Tibial artery (tissue), 4 donors: ENCODE data around the gene CD53.
"Not testable (repeated sequence)": the region's sequence is repeated elsewhere in the genome, so short reads cannot be mapped to it uniquely, and the experiment has no call there.

Experiments
- DNase-seq, 2 donors: peaks; one replicate each; pipeline ENCODE4 v3.0.0-alpha.2; 2019
- H3K27ac ChIP-seq, 2 donors: fragments of 200-600 bp; sonication (generic) in 1 of 2; 1 replicate in 1 of 2; 2 replicates in 1 of 2; pipeline ENCODE4 v1.5.1; 2018 to 2019; ENCODE audit warnings: mild to moderate bottlenecking in 1 of 2
- H3K27me3 ChIP-seq, 2 donors: fragments of 200-600 bp; sonication (generic) in 1 of 2; one replicate each; pipeline versions ENCODE4 v1.5.1 to v1.6.0; 2016 to 2019
- H3K36me3 ChIP-seq, 3 donors: fragments of 200-600 bp; sonication (generic) in 2 of 3; one replicate each; pipeline ENCODE4 v1.5.1; 2016 to 2019; ENCODE audit warnings: mild to moderate bottlenecking in 2 of 3
- H3K4me1 ChIP-seq, 4 donors: fragments of 200-600 bp; sonication (generic) in 2 of 4; 1 replicate in 3 of 4; 2 replicates in 1 of 4; pipeline ENCODE4 v1.5.1; 2016 to 2019
- H3K4me3 ChIP-seq, 2 donors: fragments of 200-600 bp; sonication (generic) in 1 of 2; 1 replicate in 1 of 2; 2 replicates in 1 of 2; pipeline ENCODE4 v1.5.1; 2018 to 2019; ENCODE audit warnings: mild to moderate bottlenecking in 2 of 2
- H3K9me3 ChIP-seq, 3 donors: fragments of 200-600 bp; sonication (generic) in 1 of 3; one replicate each; pipeline ENCODE4 v1.5.1; 2016 to 2019
- CTCF ChIP-seq, 2 experiments: fragments of 200-600 bp in 1 of 2; fragments of 450-650 bp in 1 of 2; IDR thresholded peaks; one replicate each; pipeline ENCODE4 v1.5.1; 2017 to 2019; ENCODE audit warnings: antibody characterized with exemption in 2 of 2, mild to moderate bottlenecking in 1 of 2, moderate library complexity in 1 of 2
- intact Hi-C: fragments of 100-400 bp; cut with DNase I; formaldehyde crosslinking; loops from one replicate; pipeline ENCODE4 v1.15.0; 2023; ENCODE audit warnings: low total_unique reads

The CD53 gene

GRCh38 chr1:110921953-110922352, 49.0 kb downstream of the CD53 start:
- no peak overlapping the region for H3K27ac ChIP-seq
- H3K9me3 ChIP-seq, result peaks cover 0 to under 1% (median 0%) of the 10 kb centered on the region in 3 donors
- DNase-seq, result no peak
- H3K4me1 ChIP-seq, result no peaks in the 10 kb centered on the region
- no peak overlapping the region for H3K4me3 ChIP-seq
- intact Hi-C loops, result no loop called here
- H3K27me3 ChIP-seq, result no peaks in the 10 kb centered on the region
- H3K36me3 ChIP-seq, result no peaks in the 10 kb centered on the region
- TF ChIP-seq CTCF (IDR thresholded peaks at IDR 0.05), result no peak

DNA sequence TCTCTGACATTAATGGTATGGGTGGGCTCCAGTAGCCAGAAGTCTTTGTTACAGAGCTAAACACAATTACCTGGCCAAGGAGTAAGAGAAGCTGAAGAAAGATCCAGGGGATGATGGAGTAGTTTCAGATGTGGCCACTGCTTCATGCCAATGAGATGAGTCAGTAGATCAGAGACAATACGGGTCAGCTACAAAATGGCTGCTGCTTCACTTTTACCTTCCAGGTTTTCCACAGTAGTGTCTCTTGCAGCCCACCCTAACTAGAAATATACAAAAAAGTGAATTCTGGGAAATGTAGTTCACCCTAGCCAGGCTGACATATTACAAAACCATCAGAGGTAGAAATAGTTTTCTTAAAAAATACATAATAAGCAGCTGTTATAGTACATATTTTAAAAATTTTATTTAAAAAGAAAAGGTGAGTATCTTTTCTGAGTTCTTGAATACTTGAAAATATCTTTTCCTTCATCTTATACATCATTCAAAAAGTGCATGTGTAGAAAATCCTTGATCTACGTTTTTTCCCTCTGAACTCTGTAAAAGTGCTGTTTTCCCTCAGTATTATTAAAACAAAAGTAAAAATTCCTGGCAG, 54.6 kb downstream of the CD53 start:
- intact Hi-C loops, result no loop called here
- TF ChIP-seq CTCF (IDR thresholded peaks at IDR 0.05), result no peak
- no peak for DNase-seq
- H3K27ac ChIP-seq, result no peak overlapping the region
- H3K4me1 ChIP-seq, result no peaks in the 10 kb centered on the region
- no peaks in the 10 kb centered on the region for H3K27me3 ChIP-seq
- no peaks in the 10 kb centered on the region for H3K36me3 ChIP-seq
- peaks cover 0 to 18% (median 7%) of the 10 kb centered on the region in 3 donors for H3K9me3 ChIP-seq
- H3K4me3 ChIP-seq, result no peak overlapping the region

DNA sequence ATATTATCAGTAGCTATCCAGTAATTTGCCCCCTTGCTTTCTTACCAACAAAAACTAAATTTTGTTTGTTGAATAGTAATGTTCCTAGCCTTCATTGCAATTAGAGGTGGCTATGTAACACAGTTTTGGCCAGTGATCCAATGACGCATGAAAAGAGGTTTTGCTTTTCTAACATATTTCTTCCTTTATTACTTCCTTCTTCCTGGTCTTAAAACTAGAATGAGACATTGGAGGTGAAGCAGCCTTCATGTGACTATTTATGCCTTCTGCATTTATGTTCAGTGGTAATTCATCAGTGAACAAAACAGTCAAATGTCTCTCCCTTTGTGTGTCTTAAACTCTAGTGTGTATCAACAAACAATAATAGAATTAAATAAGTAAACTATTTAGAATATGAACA, 55.2 kb downstream of the CD53 start:
- no peak for TF ChIP-seq CTCF (IDR thresholded peaks at IDR 0.05)
- Histone ChIP-seq H3K4me3 (no peak overlapping the region), H3K9me3 (peaks cover 4 to 19% (median 7%) of the 10 kb centered on the region in 3 donors), H3K36me3 (no peaks in the 10 kb centered on the region), H3K4me1 (no peaks in the 10 kb centered on the region), H3K27me3 (no peaks in the 10 kb centered on the region), H3K27ac (no peak overlapping the region)
- intact Hi-C loops, result no loop called here
- DNase-seq, result no peak

- H3K27ac ChIP-seq, result no peak overlapping the region
- no peaks in the 10 kb centered on the region for H3K27me3 ChIP-seq
- peaks cover 4 to 26% (median 7%) of the 10 kb centered on the region in 3 donors for H3K9me3 ChIP-seq
- no peak for TF ChIP-seq CTCF (IDR thresholded peaks at IDR 0.05)
- no peaks in the 10 kb centered on the region for H3K36me3 ChIP-seq
- H3K4me3 ChIP-seq, result no peak overlapping the region
- no peak for DNase-seq
- H3K4me1 ChIP-seq, result no peaks in the 10 kb centered on the region
- intact Hi-C loops, result no loop called here
Measured at GRCh38 chr1:110928904-110929303, 56.0 kb downstream of the CD53 start.

- H3K27ac ChIP-seq, H3K27me3 ChIP-seq, H3K4me1 ChIP-seq, intact Hi-C loops, H3K36me3 ChIP-seq, DNase-seq, H3K4me3 ChIP-seq: not testable (repeated sequence)
- peaks cover 4 to 40% (median 19%) of the 10 kb centered on the region in 3 donors for H3K9me3 ChIP-seq
Measured at GRCh38 chr1:110931097-110931496, 58.1 kb downstream of the CD53 start.

DNA sequence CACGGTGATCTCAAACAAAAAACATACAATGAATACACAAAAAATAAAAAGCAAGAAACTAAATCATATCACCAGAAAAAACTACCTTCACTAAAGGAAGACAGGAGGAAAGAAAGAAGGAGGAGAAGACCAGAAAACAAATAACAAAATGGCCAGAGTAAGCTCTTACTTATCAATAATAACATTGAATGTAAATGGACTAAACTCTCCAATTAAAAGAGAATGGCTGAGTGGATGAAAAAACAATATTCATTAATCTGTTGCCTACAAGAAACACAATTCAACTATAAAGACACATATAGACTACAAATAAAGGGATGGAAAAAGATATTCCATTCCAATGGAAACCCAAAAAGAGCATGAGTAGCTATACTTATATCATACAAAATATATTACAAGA, 63.6 kb downstream of the CD53 start:
- Histone ChIP-seq H3K36me3 (no peaks in the 10 kb centered on the region), H3K9me3 (peaks cover 4 to 35% (median 13%) of the 10 kb centered on the region in 3 donors), H3K27me3 (no peaks in the 10 kb centered on the region), H3K4me1 (no peaks in the 10 kb centered on the region), H3K4me3 (no peak overlapping the region), H3K27ac (no peak overlapping the region)
- no peak for TF ChIP-seq CTCF (IDR thresholded peaks at IDR 0.05)
- intact Hi-C loops, result no loop called here
- DNase-seq, result no peak
